ENCODE results near the gene STH.

STH gene

GRCh38 chr17:46028981-46029565 lies 30.0 kb downstream of the STH start:
- TF ChIP-seq CTCF (IDR thresholded peaks at IDR 0.05; ENCODE audit: low read depth, low read length), result no peak
- DNase-seq (ENCODE audit: extremely low read depth, low read depth), result no peak

GRCh38 chr17:46029627-46030026 lies 30.6 kb downstream of the STH start:
- no peak for TF ChIP-seq CTCF (IDR thresholded peaks at IDR 0.05; ENCODE audit: low read depth, low read length)
- DNase-seq (ENCODE audit: extremely low read depth, low read depth), result no peak

- no peak for DNase-seq (ENCODE audit: extremely low read depth, low read depth)
Measured at GRCh38 chr17:46030752-46031151, 31.7 kb downstream of the STH start.

GRCh38 chr17:46031440-46031839 lies 32.4 kb downstream of the STH start:
- no peak for TF ChIP-seq CTCF (IDR thresholded peaks at IDR 0.05; ENCODE audit: low read depth, low read length)
- DNase-seq (ENCODE audit: extremely low read depth, low read depth), result no peak

More at GRCh38 chr17:46030752-46031151, 31.7 kb downstream of the STH start:
- TF ChIP-seq CTCF (IDR thresholded peaks at IDR 0.05; ENCODE audit: low read depth, low read length), result no peak

- DNase-seq (ENCODE audit: extremely low read depth, low read depth), result no peak
- TF ChIP-seq CTCF (IDR thresholded peaks at IDR 0.05; ENCODE audit: low read depth, low read length), result no peak
Measured at GRCh38 chr17:46031920-46032319, 32.9 kb downstream of the STH start.

- no peak for TF ChIP-seq CTCF (IDR thresholded peaks at IDR 0.05; ENCODE audit: low read depth, low read length)
Measured at GRCh38 chr17:46032909-46033308, 33.9 kb downstream of the STH start.

GRCh38 chr17:46033392-46033791 lies 34.3 kb downstream of the STH start:
- DNase-seq (ENCODE audit: extremely low read depth, low read depth), result no peak

More at GRCh38 chr17:46032909-46033308, 33.9 kb downstream of the STH start:
- DNase-seq (ENCODE audit: extremely low read depth, low read depth), result no peak

More at GRCh38 chr17:46033392-46033791, 34.3 kb downstream of the STH start:
- no peak for TF ChIP-seq CTCF (IDR thresholded peaks at IDR 0.05; ENCODE audit: low read depth, low read length)

Measured in AG09319 (cell line).